Measurements from ENCODE around the gene KLHDC7B. TPM values are rescaled to one million over a fixed set of nuclear protein-coding genes. Genes with fewer than 3 reads are reported as not detected.

KLHDC7B gene
- total and polyA plus RNA-seq, 10 of the 15 experiments (the other 5 are each of a cell fraction or from before 2014, with no cell fraction given): 0.05 to 2.2 (median 0.93) TPM; not detected in 2

DNA sequence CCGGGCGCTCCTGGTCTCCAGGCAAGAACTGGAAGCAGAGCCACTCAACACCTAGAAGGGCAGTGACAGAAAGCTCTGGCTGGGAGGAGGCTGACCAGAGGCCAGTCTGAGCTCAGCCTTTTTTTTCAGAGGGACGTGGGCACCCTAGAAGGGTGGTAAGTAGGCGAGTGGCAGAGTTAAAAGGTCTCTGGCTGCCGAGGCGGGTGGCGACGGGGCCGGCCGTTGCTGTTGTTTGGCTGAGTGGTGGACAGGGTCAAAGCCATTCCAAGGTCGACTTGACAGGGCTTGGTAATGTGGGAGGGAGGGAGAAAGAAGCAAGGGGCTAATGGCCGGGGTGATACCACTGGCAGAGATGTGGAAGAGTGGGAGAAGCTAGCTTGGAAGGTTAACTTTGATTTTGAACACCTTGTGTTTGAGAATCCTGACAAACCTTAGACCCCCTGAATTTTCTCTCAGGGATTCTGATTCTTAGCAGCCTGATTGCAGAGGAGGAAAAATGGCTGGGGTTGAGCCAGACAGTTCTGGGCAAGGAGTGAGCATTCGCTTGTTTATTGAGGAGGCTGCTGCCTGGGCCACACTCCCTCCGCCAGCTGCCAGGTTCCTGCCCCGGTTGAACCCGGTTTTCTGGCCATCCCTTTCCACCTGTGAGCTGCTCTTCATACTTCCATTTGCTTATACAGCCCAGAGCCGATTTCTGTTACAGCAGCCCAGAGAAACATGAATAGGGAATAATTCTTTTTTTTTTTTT, 17.9 kb downstream of the KLHDC7B start:
- Histone ChIP-seq H3K79me2 (ENCODE audit: control insufficient read depth, insufficient read depth, low read length) (no peaks in the 10 kb centered on the region), H3K4me2 (ENCODE audit: control insufficient read depth, insufficient read depth) (peak overlapping the region; percentile 73), H3K9ac (ENCODE audit: control insufficient read depth, insufficient read depth, low read length) (peak overlapping the region; percentile 57), H3K4me3 (peak overlapping the region; percentile 94), H4K20me1 (ENCODE audit: control insufficient read depth, insufficient read depth) (no peaks in the 10 kb centered on the region), H3K36me3 (ENCODE audit: control insufficient read depth in 2 of 2, insufficient read depth in 2 of 2, low read length in 1 of 2) (peaks cover 0 to under 1% of the 10 kb centered on the region in 2 experiments; a peak in 2 of 4 replicates), H3K27me3 (replicated peaks in 1 of 2; ENCODE audit: control insufficient read depth in 2 of 2, insufficient read depth in 2 of 2, low read length in 1 of 2) (peaks cover 0 to under 1% of the 10 kb centered on the region in 2 experiments; a peak in 1 of 4 replicates), H3K4me1 (ENCODE audit: control insufficient read depth, insufficient read depth, low read length) (no peaks in the 10 kb centered on the region), H2AFZ (ENCODE audit: control insufficient read depth, low read depth, low read length) (peak overlapping the region; percentile 18), H3K27ac (ENCODE audit: control insufficient read depth, insufficient read depth) (no peak overlapping the region), H3K9me3 (replicated peaks; ENCODE audit: control insufficient read depth, insufficient read depth, low read length) (no peaks in the 10 kb centered on the region)
- ChIA-PET SMC1A (ENCODE audit: uncharacterized antibody, unreplicated experiment) (interaction anchor here (0.8 to 2.8 kb wide), 8 partner anchors 9 to 54 kb away, joined by 3 to 14 read pairs (median 5); partner anchors contain the start of gene SCO2), POLR2A (interaction anchor here (0.9 to 4.8 kb wide), 13 partner anchors 12 to 377 kb away, joined by 3 to 21 read pairs (median 5); partner anchors contain the start of genes ARSA, KLHDC7B, LMF2 and NCAPH2), RAD21 (ENCODE audit: unreplicated experiment) (interaction anchor here (1.0 to 2.9 kb wide), 6 partner anchors 18 to 93 kb away, joined by 3 to 17 read pairs (median 4); partner anchors contain the start of genes KLHDC7B and SCO2), CTCF (interaction anchor here (0.6 to 3.1 kb wide), 25 partner anchors 9 to 388 kb away, joined by 3 to 21 read pairs (median 4); partner anchors contain the start of genes CHKB, HDAC10, KLHDC7B and LMF2)
- FAIRE-seq (no peak), ATAC-seq (peak; percentile 21), DNase-seq (ENCODE audit: low read depth, low spot score) (no peak)
- TF ChIP-seq NFYB (IDR thresholded peaks at IDR 0.05; ENCODE audit: insufficient read depth, low read depth, low read length): no peak
- TF ChIP-seq NFYA (IDR thresholded peaks at IDR 0.05; ENCODE audit: borderline replicate concordance, low read depth, low read length): no peak
- TF ChIP-seq, protein P1, sequence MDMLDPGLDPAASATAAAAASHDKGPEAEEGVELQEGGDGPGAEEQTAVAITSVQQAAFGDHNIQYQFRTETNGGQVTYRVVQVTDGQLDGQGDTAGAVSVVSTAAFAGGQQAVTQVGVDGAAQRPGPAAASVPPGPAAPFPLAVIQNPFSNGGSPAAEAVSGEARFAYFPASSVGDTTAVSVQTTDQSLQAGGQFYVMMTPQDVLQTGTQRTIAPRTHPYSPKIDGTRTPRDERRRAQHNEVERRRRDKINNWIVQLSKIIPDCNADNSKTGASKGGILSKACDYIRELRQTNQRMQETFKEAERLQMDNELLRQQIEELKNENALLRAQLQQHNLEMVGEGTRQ (IDR thresholded peaks at IDR 0.05; ENCODE audit: borderline replicate concordance, low read depth, low read length): no peak
- TF ChIP-seq, protein P2, sequence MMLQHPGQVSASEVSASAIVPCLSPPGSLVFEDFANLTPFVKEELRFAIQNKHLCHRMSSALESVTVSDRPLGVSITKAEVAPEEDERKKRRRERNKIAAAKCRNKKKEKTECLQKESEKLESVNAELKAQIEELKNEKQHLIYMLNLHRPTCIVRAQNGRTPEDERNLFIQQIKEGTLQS (IDR thresholded peaks at IDR 0.05; ENCODE audit: borderline replicate concordance, extremely low read depth, low read depth, low read length): no peak
- in situ Hi-C loops (cut with MboI): no loop called here
- intact Hi-C loops (cut with micrococcal nuclease; ENCODE audit: unreplicated experiment): loop anchor here (5.0 kb wide), 1 partner anchor 36 kb away; the partner anchor contains the start of gene SCO2
- no TSS peak for BruUV-seq (replicated peaks)
- 44% methylated on average over 17 of the region's 17 CpGs for WGBS (ENCODE audit: insufficient coverage, insufficient replicate concordance, low lambda C conversion rate, missing lambda C conversion rate)

Measured in GM12878 (cell line).